Fibroblast of the aortic adventitia (primary cell): ENCODE data around the gene MYH8. TPM values are rescaled to one million over a fixed set of nuclear protein-coding genes. Genes with fewer than 3 reads are reported as not detected.

ENCODE experiments used
- DNase-seq: peaks from one replicate; pipeline ENCODE4 v3.0.0-alpha.2; 2010; ENCODE audit warnings: low read depth
- H3K4me3 ChIP-seq: 2 replicates; pipeline ENCODE4 v1.5.1; 2011; ENCODE audit warnings: low read depth, mild to moderate bottlenecking, control low read depth, low read length, moderate library complexity
- total RNA-seq: library from RNA; depleted of rRNA; stranded (reverse); fragments of >200 nt; gene quantifications from 2 replicates; pipeline ENCODE4 v1.2.3, GENCODE V29; 2012; ENCODE audit warnings: low replicate concordance
- TF ChIP-seq, protein P1 (sequence below): IDR thresholded peaks from 2 replicates; pipeline ENCODE4 v1.5.1; 2011; ENCODE audit warnings: mild to moderate bottlenecking, low read length, control low read depth, inconsistent platforms; ENCODE audit not compliant: insufficient read depth

The MYH8 gene
- not detected in 2 replicates for total RNA-seq

DNA sequence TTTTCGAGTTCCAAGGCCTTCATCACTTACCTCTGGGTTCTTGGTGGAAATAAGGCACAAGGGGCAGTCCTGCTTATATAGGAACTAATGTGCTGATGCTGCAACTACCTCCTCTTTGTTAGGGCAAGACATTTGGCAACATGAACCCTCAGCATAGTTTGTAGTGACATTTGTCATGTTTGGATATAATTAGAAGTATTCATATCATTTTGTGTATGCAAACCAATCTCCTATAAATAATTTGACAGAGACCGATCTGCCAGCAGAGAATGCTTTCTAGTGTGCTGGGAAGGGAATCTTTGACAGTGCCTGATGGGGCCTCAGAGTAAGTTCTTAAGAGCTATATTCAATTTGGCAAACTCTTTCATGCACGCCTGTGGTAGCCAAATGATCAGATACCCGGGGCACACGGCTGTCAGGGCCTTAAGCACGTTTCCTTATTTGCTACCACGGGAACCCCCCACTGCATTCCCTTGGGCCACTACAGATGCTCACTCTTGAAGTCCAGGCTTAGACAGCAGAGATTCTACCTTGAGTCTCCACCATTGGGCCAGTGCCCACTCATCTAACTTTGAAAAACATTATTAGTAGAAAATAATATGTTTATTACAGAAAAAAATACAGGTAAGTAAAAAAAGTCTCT is at the start of gene MYH8:
MYH8 (minus strand) TSS at position 51 of the 643 bp plus-strand sequence. CDS start 1,723 bp downstream, outside the sequence.
- DNase-seq, result no peak

GRCh38 chr17:10469459-10469858 is 47.7 kb upstream of the MYH8 start, which contains the start of gene MYH4:
Gene MYH4 (minus strand): TSS chr17:10469559. CDS start chr17:10466745, 2,814 bp downstream.
- no peak for DNase-seq
- TF ChIP-seq, protein P1, sequence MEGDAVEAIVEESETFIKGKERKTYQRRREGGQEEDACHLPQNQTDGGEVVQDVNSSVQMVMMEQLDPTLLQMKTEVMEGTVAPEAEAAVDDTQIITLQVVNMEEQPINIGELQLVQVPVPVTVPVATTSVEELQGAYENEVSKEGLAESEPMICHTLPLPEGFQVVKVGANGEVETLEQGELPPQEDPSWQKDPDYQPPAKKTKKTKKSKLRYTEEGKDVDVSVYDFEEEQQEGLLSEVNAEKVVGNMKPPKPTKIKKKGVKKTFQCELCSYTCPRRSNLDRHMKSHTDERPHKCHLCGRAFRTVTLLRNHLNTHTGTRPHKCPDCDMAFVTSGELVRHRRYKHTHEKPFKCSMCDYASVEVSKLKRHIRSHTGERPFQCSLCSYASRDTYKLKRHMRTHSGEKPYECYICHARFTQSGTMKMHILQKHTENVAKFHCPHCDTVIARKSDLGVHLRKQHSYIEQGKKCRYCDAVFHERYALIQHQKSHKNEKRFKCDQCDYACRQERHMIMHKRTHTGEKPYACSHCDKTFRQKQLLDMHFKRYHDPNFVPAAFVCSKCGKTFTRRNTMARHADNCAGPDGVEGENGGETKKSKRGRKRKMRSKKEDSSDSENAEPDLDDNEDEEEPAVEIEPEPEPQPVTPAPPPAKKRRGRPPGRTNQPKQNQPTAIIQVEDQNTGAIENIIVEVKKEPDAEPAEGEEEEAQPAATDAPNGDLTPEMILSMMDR, result no peak

More for the DNA sequence above, at the start of gene MYH8:
- TF ChIP-seq, protein P1, result no peak
- H3K4me3 ChIP-seq, result no peak within 1 kb of the TSS

DNA sequence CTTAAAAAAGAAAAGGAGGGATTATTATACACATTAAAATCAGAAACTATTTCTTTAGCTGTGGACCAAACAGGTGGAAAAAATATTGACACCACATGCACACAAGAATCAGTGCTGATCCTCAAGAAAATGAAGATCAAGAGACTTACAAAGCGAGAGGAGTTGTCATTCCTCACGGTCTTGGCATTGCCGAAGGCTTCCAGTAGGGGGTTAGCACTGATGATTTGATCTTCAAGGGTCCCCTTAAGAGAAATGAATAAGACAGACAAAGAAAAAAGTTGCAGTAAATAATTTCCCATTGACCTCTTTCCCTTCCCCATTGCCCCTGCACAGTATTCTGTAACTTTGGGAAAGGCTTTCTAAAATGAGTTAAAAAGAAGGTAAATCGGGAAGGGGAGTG is 41.7 kb upstream of the MYH8 start:
- no peak overlapping the region for H3K4me3 ChIP-seq
- no peak for DNase-seq
- TF ChIP-seq, protein P1, result no peak

More at GRCh38 chr17:10469459-10469858, 47.7 kb upstream of the MYH8 start, which contains the start of gene MYH4:
- no peak within 1 kb of the TSS for H3K4me3 ChIP-seq

- no peak overlapping the region for H3K4me3 ChIP-seq
- no peak for DNase-seq
- TF ChIP-seq, protein P1, result no peak
These were observed 38.3 kb upstream of the MYH8 start for GRCh38 chr17:10460062-10460461.

DNA sequence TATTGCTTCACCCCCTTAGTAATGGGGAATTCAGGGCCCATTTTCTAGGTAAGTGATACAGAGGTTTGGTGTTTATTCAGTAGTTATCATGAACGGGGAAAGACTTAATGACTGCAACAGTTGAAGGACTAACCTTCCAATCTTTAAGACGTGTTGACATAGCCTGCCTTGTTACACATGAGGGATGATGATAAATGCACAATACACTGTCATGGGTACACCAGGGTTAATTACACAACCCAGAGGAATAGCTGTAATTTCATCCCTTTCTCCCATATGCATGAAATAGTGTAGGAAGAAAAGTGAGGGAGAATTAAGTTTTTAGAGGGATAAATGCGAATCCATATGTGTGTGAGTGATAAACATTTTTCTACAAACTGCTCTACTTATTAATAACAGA is 37.0 kb upstream of the MYH8 start:
- H3K4me3 ChIP-seq, result no peak overlapping the region
- no peak for DNase-seq
- TF ChIP-seq, protein P1, result no peak

GRCh38 chr17:10457952-10458351 is 36.2 kb upstream of the MYH8 start:
- TF ChIP-seq, protein P1, result no peak

More at GRCh38 chr17:10457952-10458351, 36.2 kb upstream of the MYH8 start:
- H3K4me3 ChIP-seq, result no peak overlapping the region
- no peak for DNase-seq
